Measurements from ENCODE around the gene CRACDL. TPM values are rescaled to one million over a fixed set of nuclear protein-coding genes. Genes with fewer than 3 reads are reported as not detected.
A peak's percentile ranks its signal among the peaks of the same experiment; 100 is the strongest.
"Not testable (repeated sequence)": the region's sequence is repeated elsewhere in the genome, so short reads cannot be mapped to it uniquely, and the experiment has no call there.

CRACDL gene
- total RNA-seq, 1 donor from 2014 or later = 10.7 TPM

DNA sequence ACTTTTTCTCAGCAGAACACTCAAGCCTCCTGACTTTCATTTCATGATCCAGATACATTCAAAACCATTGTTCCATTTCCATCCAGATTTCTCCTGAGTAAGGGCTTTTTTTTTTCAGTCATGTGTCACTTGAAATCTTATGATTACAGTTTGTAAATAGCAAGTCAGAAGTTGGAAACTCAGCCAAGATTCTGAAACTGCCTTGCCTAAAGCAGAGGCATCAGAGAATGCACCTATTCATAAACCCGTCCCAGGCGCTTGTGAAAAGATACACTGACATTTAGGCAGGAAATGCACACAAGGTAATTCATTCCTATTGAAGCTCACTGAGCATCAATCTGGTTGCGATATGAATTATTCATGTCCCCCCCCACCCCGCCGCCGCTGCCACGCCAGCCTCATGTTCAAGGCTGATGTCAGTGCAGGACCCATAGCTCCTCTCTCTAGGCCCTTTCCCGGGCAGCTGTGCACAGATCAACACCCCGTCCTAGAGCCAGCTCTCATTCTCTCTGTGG, 174.7 kb downstream of the CRACDL start:
- DNase-seq (ENCODE audit: extremely low read depth, low read depth, low spot score) = no peak

GRCh38 chr2:98759827-98760625, 176.0 kb downstream of the CRACDL start:
- DNase-seq (ENCODE audit: extremely low read depth, low read depth, low spot score) = no peak

DNA sequence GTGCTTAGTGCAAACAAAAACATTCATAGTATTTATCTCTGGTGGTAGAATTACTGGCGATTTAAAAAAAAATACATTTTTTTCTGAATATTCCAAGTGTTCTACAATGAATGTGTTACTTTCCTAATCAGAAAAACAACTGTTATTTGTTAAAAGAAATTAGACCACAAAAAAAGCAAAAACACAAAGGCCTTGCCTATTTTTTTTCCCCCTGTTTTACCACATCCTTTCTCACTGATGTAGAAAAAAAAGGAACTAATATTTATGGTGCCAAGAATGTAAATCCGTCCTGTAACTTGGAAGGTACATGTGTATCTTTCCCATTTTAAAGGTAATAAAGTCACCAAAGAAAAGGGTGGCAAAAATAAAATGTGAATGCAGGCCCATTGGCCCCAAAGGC, 176.7 kb downstream of the CRACDL start:
- DNase-seq (ENCODE audit: extremely low read depth, low read depth, low spot score) = no peak

DNA sequence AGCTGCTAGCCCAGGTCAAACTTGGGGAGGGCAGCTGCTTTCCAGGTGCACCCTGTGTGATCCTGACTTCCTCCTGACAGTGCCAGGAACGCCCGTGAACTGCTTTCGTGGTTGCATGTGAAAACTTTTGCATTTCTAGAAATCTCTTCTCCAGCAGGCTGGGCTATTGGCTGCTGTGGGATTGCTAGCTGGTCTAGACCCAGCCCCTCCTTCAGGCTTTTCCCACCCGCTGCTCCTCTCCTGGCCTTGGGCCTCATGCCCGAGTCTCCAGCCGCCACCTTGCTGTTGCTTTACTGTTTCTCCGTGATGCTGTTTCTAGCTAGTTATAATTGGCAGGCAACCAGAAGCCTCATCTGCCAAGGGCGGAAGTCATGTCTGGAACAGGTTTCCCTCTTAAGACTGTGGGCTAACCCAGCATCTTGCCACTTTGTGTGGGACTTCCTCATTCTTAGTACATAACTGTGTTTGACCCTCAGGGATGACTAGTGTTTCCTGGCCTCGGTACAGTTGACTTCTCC, 178.1 kb downstream of the CRACDL start:
- peak; percentile 93 for DNase-seq (ENCODE audit: extremely low read depth, low read depth, low spot score)

DNA sequence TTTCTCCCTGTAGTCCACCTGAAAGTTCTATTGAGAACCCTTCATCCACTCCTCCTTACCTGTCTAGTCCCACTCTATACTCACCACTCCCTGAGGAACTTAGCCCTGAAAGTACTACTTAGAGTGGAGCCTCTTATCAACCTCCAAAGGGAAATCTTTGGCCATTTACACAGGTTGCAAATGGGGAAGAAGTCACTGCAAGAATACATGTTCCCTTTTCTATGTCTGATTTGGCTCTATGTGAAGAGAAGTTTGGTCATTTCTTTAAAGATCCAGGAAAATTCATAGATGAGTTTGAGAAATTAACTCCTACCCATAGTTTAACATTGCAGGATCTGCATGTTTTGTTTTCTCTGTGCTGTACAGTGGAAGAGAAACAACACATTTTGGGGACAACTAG, 182.2 kb downstream of the CRACDL start:
- DNase-seq (ENCODE audit: extremely low read depth, low read depth, low spot score) = no peak

GRCh38 chr2:98752711-98753110, 183.3 kb downstream of the CRACDL start:
- not testable (repeated sequence) for DNase-seq (ENCODE audit: extremely low read depth, low read depth, low spot score)

- DNase-seq (ENCODE audit: extremely low read depth, low read depth, low spot score) = no peak
These were observed 184.3 kb downstream of the CRACDL start for GRCh38 chr2:98751748-98752147.

- DNase-seq (ENCODE audit: extremely low read depth, low read depth, low spot score) = no peak
These were observed 185.3 kb downstream of the CRACDL start for GRCh38 chr2:98750593-98751282.

GRCh38 chr2:98749066-98749450, 187.0 kb downstream of the CRACDL start:
- DNase-seq (ENCODE audit: extremely low read depth, low read depth, low spot score) = no peak

DNA sequence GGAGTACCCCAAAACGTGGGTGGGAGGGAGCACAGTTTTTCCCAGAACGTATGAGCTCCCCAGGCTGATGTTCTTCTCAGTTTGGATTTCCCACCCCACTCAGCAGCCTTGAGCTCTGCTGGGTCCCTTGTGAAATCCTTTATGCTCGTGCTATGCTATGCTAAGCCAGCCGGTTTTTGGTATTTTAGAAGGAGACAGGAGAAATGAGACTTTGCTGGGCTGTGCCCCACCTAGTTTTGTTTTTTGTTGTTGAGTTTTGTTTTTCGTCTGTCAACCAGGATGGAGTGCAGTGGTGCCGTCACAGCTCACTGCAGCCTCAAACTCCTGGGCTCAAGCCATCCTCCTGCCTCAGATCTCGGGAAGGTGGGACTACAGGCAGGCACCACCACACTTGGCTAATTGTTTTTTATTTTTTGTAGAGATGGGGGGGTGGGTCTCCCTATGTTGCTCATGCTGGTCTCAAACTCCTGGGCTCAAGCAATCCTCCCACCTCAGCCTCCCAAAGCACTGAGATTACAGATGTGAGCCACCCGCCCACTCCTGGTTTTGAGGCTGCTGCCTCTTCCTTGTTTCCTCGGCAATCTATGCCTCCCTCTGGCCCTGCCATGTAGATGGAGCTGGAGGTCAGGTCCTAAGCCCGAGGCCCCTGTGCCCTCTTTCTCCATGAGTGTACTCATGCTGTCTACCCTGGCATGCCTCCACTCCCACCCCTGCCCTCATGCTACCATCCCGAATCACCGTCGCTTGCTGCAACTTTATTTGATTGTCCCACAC, 187.5 kb downstream of the CRACDL start:
- no peak for DNase-seq (ENCODE audit: extremely low read depth, low read depth, low spot score)

- no peak for DNase-seq (ENCODE audit: extremely low read depth, low read depth, low spot score)
These were observed 188.1 kb downstream of the CRACDL start for GRCh38 chr2:98747888-98748287.

DNA sequence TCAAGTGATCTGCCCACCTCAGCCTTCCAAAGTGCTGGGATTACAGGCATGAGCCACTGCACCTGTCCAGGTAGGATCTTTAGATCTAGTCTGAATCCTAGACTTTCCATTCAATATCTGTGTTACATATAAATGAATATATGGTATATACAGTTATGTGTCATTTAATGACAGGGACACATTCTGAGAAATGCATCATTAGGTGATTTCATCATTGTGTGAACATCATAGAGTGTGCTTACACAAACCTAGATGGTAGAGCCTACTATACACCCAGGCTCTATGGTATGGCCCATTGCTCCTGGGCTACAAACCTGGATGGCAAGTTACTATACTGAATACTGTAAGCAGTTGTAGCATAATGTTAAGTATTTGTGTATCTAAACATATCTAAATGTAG, 189.6 kb downstream of the CRACDL start:
- no peak for DNase-seq (ENCODE audit: extremely low read depth, low read depth, low spot score)

GRCh38 chr2:98744595-98744994, 191.4 kb downstream of the CRACDL start:
- DNase-seq (ENCODE audit: extremely low read depth, low read depth, low spot score) = no peak

Other genes starting within 250 kb of the CRACDL start
- 60.4 and 68.4 TPM in 2 replicates for gene MGAT4A, start 205.1 kb downstream of the CRACDL start, total RNA-seq
- 0.41 TPM in 1 of 2 replicates, not detected in the other for gene C2orf15, start 205.5 kb upstream of the CRACDL start, total RNA-seq
- 5.5 TPM in 2 replicates for gene TSGA10, start 218.7 kb upstream of the CRACDL start, total RNA-seq
- 2.8 and 7.6 TPM in 2 replicates for gene LIPT1, start 218.7 kb upstream of the CRACDL start, total RNA-seq
- 44.5 and 49.0 TPM in 2 replicates for gene MITD1, start 244.8 kb upstream of the CRACDL start, total RNA-seq
- 37.2 and 39.7 TPM in 2 replicates for gene MRPL30, start 245.0 kb upstream of the CRACDL start, total RNA-seq

Measured in glomerular endothelial cell (primary cell).